Measurements from ENCODE around the gene SPPL2C. TPM values are rescaled to one million over a fixed set of nuclear protein-coding genes. Genes with fewer than 3 reads are reported as not detected.

SPPL2C gene
- total and polyA plus RNA-seq, 2 of the 8 experiments (the other 6 are each of a cell fraction or from before 2014, with no cell fraction given) = not detected

GRCh38 chr17:45876539-45876938 is 31.9 kb downstream of the SPPL2C start:
- no peak overlapping the region for H3K27ac ChIP-seq (ENCODE audit: low read depth, low read length)
- no peak overlapping the region for H4K8ac ChIP-seq (ENCODE audit: extremely low read depth, insufficient read depth, low read length)
- no peaks in the 10 kb centered on the region for H3K4me1 ChIP-seq (replicated peaks in 1 of 4; ENCODE audit: control insufficient read depth in 3 of 4, insufficient read depth in 4 of 4, low read length in 3 of 4)
- no peak overlapping the region for H2BK20ac ChIP-seq (ENCODE audit: low read length)
- DNase-seq (ENCODE audit: low read depth in 1 of 2, low spot score in 2 of 2) (no peak), FAIRE-seq (no peak)
- H3K4me2 ChIP-seq (ENCODE audit: insufficient read depth in 1 of 2, low read depth in 2 of 2, low read length in 2 of 2) = no peak overlapping the region
- no peak overlapping the region for H3K4ac ChIP-seq (replicated peaks; ENCODE audit: insufficient read length, low read depth, low read length)
- no peak overlapping the region for H3K9ac ChIP-seq (replicated peaks in 1 of 4; ENCODE audit: extremely low read depth in 1 of 4, low read depth in 3 of 4, low read length in 3 of 4)
- WGBS, 2 experiments (ENCODE audit: extremely low coverage in 1 of 2, insufficient coverage in 1 of 2, insufficient read length in 1 of 2, insufficient replicate concordance in 2 of 2, low coverage in 1 of 2, low lambda C conversion rate in 2 of 2, missing lambda C conversion rate in 1 of 2) = 89% methylated on average over 3 of the region's 3 CpGs; no CpG with 5 or more reads in 1 of the 2 experiments
- TF ChIP-seq RXRA (IDR thresholded peaks at IDR 0.05; ENCODE audit: insufficient read depth, low read depth, low read length) = no peak
- H4K20me1 ChIP-seq (replicated peaks in 1 of 2; ENCODE audit: control insufficient read depth in 1 of 2, insufficient read depth in 2 of 2, low read length in 2 of 2) = no peaks in the 10 kb centered on the region
- no peak overlapping the region for H2BK120ac ChIP-seq (replicated peaks; ENCODE audit: low read depth, low read length)
- H3K23me2 ChIP-seq (ENCODE audit: low read depth, low read length) = no peaks in the 10 kb centered on the region
- no peaks in the 10 kb centered on the region for H3K79me1 ChIP-seq (ENCODE audit: low read depth, low read length)
- ChIA-PET POLR2A (ENCODE audit: partially characterized antibody) (no interaction called here), CTCF (ENCODE audit: partially characterized antibody) (interaction anchor here (1.0 to 2.7 kb wide), 5 partner anchors 8 to 236 kb away, joined by 3 to 9 read pairs (median 5); no protein-coding TSS in a partner anchor)
- no peak overlapping the region for H4K91ac ChIP-seq (replicated peaks; ENCODE audit: insufficient read length, low read length)
- peaks cover 0 to 3% of the 10 kb centered on the region in 2 experiments; a peak in 1 of 4 replicates for H3K9me3 ChIP-seq (ENCODE audit: insufficient read depth in 2 of 2, low read depth in 1 of 2, low read length in 1 of 2)
- no peak overlapping the region for H2BK15ac ChIP-seq (ENCODE audit: low read length)
- H3K18ac ChIP-seq (ENCODE audit: extremely low read depth, low read length) = no peak overlapping the region
- H2BK5ac ChIP-seq (ENCODE audit: low read depth, low read length) = no peak overlapping the region
- no peaks in the 10 kb centered on the region for H3K27me3 ChIP-seq (replicated peaks in 1 of 4; ENCODE audit: control insufficient read depth in 3 of 4, extremely low read depth in 1 of 4, insufficient read depth in 3 of 4, low read length in 3 of 4)
- H4K5ac ChIP-seq (ENCODE audit: insufficient read length, low read depth, low read length) = no peak overlapping the region
- H3K79me2 ChIP-seq (ENCODE audit: control insufficient read depth in 1 of 2, insufficient read depth in 2 of 2, low read length in 2 of 2) = no peaks in the 10 kb centered on the region
- H3K36me3 ChIP-seq (ENCODE audit: control insufficient read depth in 2 of 4, insufficient read depth in 4 of 4, low read length in 3 of 4) = no peaks in the 10 kb centered on the region
- H3K56ac ChIP-seq (replicated peaks; ENCODE audit: insufficient read length, low read depth, low read length) = no peak overlapping the region
- H3K23ac ChIP-seq (ENCODE audit: insufficient read length) = no peak overlapping the region
- no peak overlapping the region for H2AFZ ChIP-seq (ENCODE audit: low read length)
- H2AK5ac ChIP-seq (ENCODE audit: low read depth, low read length) = no peak overlapping the region
- no peak overlapping the region for H2BK12ac ChIP-seq (ENCODE audit: low read depth, low read length)
- no peak overlapping the region for H3K14ac ChIP-seq (ENCODE audit: insufficient read length)
- no peak overlapping the region for H3K4me3 ChIP-seq (ENCODE audit: extremely low read depth in 1 of 4, insufficient read depth in 2 of 4, low read depth in 3 of 4, low read length in 4 of 4)

Measured in H1 (cell line).